GM18517 (cell line): ENCODE data around the gene METTL22.

ENCODE experiments used
- ATAC-seq: cut with Tn5 transposase; IDR thresholded peaks from one replicate; pipeline ENCODE4 v1.9.1; 2021; ENCODE audit warnings: mild to moderate bottlenecking, moderate library complexity; ENCODE audit not compliant: unreplicated experiment

Gene METTL22

DNA sequence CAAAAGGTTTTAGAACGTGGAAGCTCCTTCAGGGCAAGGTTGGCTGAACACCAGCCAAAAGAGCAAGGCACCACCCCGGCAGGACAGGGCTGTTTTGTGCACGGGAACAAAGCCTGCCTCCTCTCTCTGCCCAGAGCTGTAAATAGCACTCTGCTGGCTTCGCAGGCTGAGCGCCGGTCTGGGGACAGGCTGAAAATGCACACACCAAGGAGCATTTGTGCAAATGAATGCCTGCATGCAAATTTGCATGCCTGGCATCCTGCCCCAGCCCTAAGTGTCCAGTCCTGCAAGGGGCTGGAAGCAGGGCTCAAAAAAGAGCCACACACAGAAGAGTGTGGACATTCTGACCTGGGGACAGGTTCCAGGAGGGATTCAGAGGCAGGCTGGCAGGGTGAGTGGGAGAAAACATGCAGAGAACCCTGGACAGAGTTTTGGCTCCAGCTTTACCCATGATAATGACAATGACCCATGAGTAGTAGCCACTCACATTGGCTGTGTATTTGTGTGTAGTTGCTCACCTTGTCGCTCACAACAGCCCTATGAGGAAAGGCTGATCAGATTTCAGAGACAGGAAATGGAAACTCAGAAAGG, 64.6 kb downstream of the METTL22 start:
- no peak for ATAC-seq

- no peak for ATAC-seq
Observed at GRCh38 chr16:8686879-8687278, 65.4 kb downstream of the METTL22 start.

DNA sequence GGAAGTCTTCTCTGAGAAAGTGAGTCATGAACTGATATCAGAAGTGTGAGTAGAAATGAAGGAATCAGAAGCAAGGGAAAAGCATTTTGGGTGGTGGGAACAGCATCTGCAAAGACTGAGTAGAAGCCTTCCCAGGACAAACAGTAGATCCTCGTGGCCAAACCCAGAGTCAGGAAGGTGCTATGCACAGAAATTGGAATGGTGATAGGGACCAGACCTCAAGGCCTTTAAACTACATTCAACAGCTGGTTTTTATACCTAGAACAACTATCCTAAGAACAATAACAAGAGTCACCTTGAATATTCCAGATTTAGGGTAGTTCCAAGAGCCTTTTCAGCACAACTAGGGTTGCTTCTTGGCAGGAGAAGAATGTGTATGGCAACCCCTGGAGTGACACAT, 68.2 kb downstream of the METTL22 start:
- no peak for ATAC-seq

- ATAC-seq: no peak
Observed at GRCh38 chr16:8691728-8692127, 70.2 kb downstream of the METTL22 start.

DNA sequence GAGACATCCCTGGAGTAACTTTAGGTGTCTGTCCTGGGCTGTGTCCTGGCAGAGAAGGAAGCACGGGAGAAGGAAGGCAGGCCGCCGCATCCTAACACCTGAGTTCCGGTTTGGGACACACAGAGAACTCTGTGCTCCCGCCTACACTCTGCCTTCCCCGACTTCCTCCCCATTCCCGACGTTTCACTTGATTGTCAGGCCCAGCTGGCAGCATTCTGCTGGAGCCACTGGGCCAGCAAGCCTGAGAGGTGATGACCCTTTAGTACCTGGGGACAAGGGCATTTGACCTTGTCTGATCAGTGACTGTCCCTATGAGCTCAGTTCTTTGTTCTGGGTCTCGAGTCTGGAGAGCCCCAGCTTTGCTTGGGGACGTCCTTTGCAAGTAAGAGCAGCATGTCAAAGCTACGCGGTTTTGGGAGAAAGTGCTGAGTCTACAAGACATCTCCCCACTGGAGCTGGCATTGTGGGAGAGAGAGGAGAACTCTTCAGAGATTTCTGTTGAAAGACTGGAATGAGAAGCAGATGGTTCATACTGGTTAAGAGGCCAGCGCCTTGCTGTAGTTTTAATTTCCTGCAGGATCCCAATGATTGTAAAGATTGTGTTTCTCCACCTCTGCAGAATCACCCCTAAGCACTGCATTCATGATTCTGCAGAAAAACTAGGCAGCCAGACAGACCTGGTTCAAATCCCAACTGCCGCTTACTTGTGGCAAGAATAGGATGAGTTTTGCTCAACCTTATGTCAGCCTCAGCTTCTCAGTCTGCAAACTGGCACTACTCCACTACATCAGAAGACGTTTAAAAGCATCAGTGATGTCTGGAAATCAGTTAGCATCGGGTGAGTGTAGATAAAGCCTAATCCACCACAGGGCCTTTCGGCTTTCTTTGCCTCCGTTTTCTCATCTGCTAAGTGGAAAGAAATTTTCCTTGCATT, 73.6 kb downstream of the METTL22 start:
- ATAC-seq: no peak

GRCh38 chr16:8696880-8697279, 75.4 kb downstream of the METTL22 start:
- ATAC-seq: no peak

DNA sequence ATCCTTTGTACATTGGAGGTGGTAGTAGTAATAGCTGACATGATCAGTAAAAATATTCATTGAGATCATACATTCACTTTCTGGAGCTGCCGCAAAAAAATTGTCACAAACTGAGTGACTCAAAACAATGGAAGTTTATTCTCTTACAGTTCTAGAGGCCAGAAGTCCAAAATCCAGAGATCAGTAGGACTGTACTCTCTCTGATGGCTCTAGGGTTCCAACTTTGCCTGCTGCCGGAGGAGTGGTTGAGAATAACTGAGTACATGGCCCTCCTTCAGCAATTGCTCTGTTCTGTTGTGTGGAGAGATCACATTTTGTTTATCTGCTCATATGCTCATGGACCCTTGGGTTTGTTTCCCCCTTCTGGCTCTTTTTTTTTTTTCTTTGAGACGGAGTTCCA, 76.5 kb downstream of the METTL22 start:
- ATAC-seq: no peak
